Fibroblast of lung (primary cell): ENCODE measurements around the gene SLC24A3. TPM values are rescaled to one million over a fixed set of nuclear protein-coding genes. Genes with fewer than 3 reads are reported as not detected.
A peak's percentile ranks its signal among the peaks of the same experiment; 100 is the strongest.

ENCODE experiments used
- DNase-seq, 2 donors: peaks; one replicate each; pipeline versions ENCODE4 v3.0.0 to v3.0.0-alpha.2; 2010; ENCODE audit warnings: low read depth in 2 of 2
- H2AFZ ChIP-seq: 2 replicates; pipeline ENCODE4 v1.5.1; 2012; ENCODE audit warnings: low read length, control low read depth, inconsistent platforms
- H3K27ac ChIP-seq: 2 replicates; pipeline ENCODE4 v1.5.1; 2011; ENCODE audit warnings: low read length, control low read depth; ENCODE audit not compliant: insufficient read depth
- H3K27me3 ChIP-seq: 2 replicates; pipeline ENCODE4 v1.5.1; 2011; ENCODE audit warnings: mild to moderate bottlenecking, low read length; ENCODE audit not compliant: control insufficient read depth, insufficient read depth
- H3K36me3 ChIP-seq: 2 replicates; pipeline ENCODE4 v1.5.1; 2011; ENCODE audit warnings: low read length; ENCODE audit not compliant: control insufficient read depth, insufficient read depth
- H3K4me1 ChIP-seq: 2 replicates; pipeline ENCODE4 v1.5.1; 2011; ENCODE audit warnings: low read length; ENCODE audit not compliant: control insufficient read depth, insufficient read depth; ENCODE audit errors: extremely low read depth
- H3K4me2 ChIP-seq: 2 replicates; pipeline ENCODE4 v1.5.1; 2011; ENCODE audit warnings: low read length, control low read depth; ENCODE audit not compliant: insufficient read depth; ENCODE audit errors: extremely low read depth
- H3K4me3 ChIP-seq, 4 experiments: fragments of 200-600 bp in 1 of 4; sonication (generic) in 1 of 4; replicated peaks in 1 of 4; 2 replicates each; pipeline ENCODE4 v1.5.1; 2011 to 2016; ENCODE audit warnings: low read length in 4 of 4, low read depth in 3 of 4, mild to moderate bottlenecking in 3 of 4, control low read depth in 2 of 4, inconsistent platforms in 1 of 4, mixed read lengths in 1 of 4; ENCODE audit not compliant: insufficient read depth in 1 of 4; ENCODE audit errors: control extremely low read depth in 1 of 4
- H3K79me2 ChIP-seq: 2 replicates; pipeline ENCODE4 v1.5.1; 2012; ENCODE audit warnings: mild to moderate bottlenecking, low read length, inconsistent platforms; ENCODE audit not compliant: control insufficient read depth, insufficient read depth
- H3K9ac ChIP-seq: 2 replicates; pipeline ENCODE4 v1.5.1; 2011; ENCODE audit warnings: mild to moderate bottlenecking, low read length, control low read depth; ENCODE audit not compliant: insufficient read depth
- H3K9me3 ChIP-seq: 2 replicates; pipeline ENCODE4 v1.5.1; 2012; ENCODE audit warnings: low read depth, low read length; ENCODE audit not compliant: control insufficient read depth, insufficient read depth
- H4K20me1 ChIP-seq: 2 replicates; pipeline ENCODE4 v1.5.1; 2011; ENCODE audit warnings: low read length; ENCODE audit not compliant: control insufficient read depth, insufficient read depth; ENCODE audit errors: extremely low read depth
- CTCF ChIP-seq, 2 donors: IDR thresholded peaks in 1 of 2; conservative IDR thresholded peaks in 1 of 2; 1 replicate in 1 of 2; 2 replicates in 1 of 2; pipeline ENCODE4 v1.5.1; 2011 to 2012; ENCODE audit warnings: low read length in 2 of 2, control low read depth in 1 of 2, inconsistent platforms in 1 of 2, low read depth in 1 of 2, mild to moderate bottlenecking in 1 of 2
- EZH2 ChIP-seq: IDR thresholded peaks from 2 replicates; pipeline ENCODE4 v1.5.1; 2012; ENCODE audit warnings: low read length, control low read depth, mild to moderate bottlenecking; ENCODE audit errors: missing control alignments
- polyA plus RNA-seq, 2 donors: library from polyadenylated mRNA; depleted of rRNA in 1 of 2; stranded (reverse) in 1 of 2; unstranded in 1 of 2; fragments of >200 nt; gene quantifications; 2 replicates each; pipeline ENCODE4 v1.2.1, GENCODE V29; 2011 to 2012; ENCODE audit warnings: missing spikeins in 1 of 2
- total RNA-seq: library from RNA; depleted of rRNA; stranded (reverse); fragments of >200 nt; gene quantifications from 2 replicates; pipeline ENCODE4 v1.2.1, GENCODE V29; 2014

Gene SLC24A3
- total and polyA plus RNA-seq, 2 donors (not counting 1 experiment from before 2014, with no cell fraction given) = 0.03 to 1.8 TPM

GRCh38 chr20:19274412-19275015, 62.1 kb downstream of the SLC24A3 start:
- H3K9ac ChIP-seq = no peak overlapping the region

GRCh38 chr20:19275038-19275629, 62.7 kb downstream of the SLC24A3 start:
- H3K4me1 ChIP-seq = no peaks in the 10 kb centered on the region
- no peak overlapping the region for H3K4me3 ChIP-seq
- H3K79me2 ChIP-seq = no peaks in the 10 kb centered on the region
- no peaks in the 10 kb centered on the region for H3K9me3 ChIP-seq
- H2AFZ ChIP-seq = no peak overlapping the region
- no peak overlapping the region for H3K27ac ChIP-seq
- no peak overlapping the region for H3K4me2 ChIP-seq
- no peaks in the 10 kb centered on the region for H3K36me3 ChIP-seq
- H4K20me1 ChIP-seq = no peaks in the 10 kb centered on the region
- no peak overlapping the region for H3K9ac ChIP-seq
- no peaks in the 10 kb centered on the region for H3K27me3 ChIP-seq
- TF ChIP-seq EZH2 (no peak), CTCF (conservative IDR thresholded peaks at IDR 0.05 in 1 of 2, IDR thresholded peaks at IDR 0.05 in 1 of 2; ENCODE audit: low read depth in 1 of 2, low read length in 2 of 2) (no peak)
- no peak for DNase-seq

More at GRCh38 chr20:19274412-19275015, 62.1 kb downstream of the SLC24A3 start:
- Histone ChIP-seq H3K4me2 (no peak overlapping the region), H3K9me3 (no peaks in the 10 kb centered on the region), H2AFZ (no peak overlapping the region), H3K4me1 (peaks cover 2% of the 10 kb centered on the region), H3K27me3 (no peaks in the 10 kb centered on the region), H3K27ac (no peak overlapping the region), H3K79me2 (no peaks in the 10 kb centered on the region), H3K4me3 (no peak overlapping the region), H3K36me3 (no peaks in the 10 kb centered on the region), H4K20me1 (no peaks in the 10 kb centered on the region)
- TF ChIP-seq CTCF (conservative IDR thresholded peaks at IDR 0.05 in 1 of 2, IDR thresholded peaks at IDR 0.05 in 1 of 2; ENCODE audit: low read depth in 1 of 2, low read length in 2 of 2) (no peak), EZH2 (no peak)
- DNase-seq = peak in 1 of 2 donors; percentile 69

GRCh38 chr20:19275630-19276071, 63.2 kb downstream of the SLC24A3 start:
- Histone ChIP-seq H3K4me3 (no peak overlapping the region), H3K9ac (no peak overlapping the region), H3K27me3 (no peaks in the 10 kb centered on the region), H3K36me3 (no peaks in the 10 kb centered on the region), H4K20me1 (no peaks in the 10 kb centered on the region), H2AFZ (no peak overlapping the region), H3K27ac (no peak overlapping the region), H3K79me2 (no peaks in the 10 kb centered on the region), H3K4me2 (no peak overlapping the region), H3K4me1 (no peaks in the 10 kb centered on the region), H3K9me3 (no peaks in the 10 kb centered on the region)
- TF ChIP-seq CTCF (conservative IDR thresholded peaks at IDR 0.05 in 1 of 2, IDR thresholded peaks at IDR 0.05 in 1 of 2; ENCODE audit: low read depth in 1 of 2, low read length in 2 of 2) (no peak), EZH2 (no peak)
- peak in 1 of 2 donors; percentile 65 for DNase-seq
